ENCODE results near the gene UBE2E2.

The UBE2E2 gene

GRCh38 chr3:23455775-23456174 lies 252.6 kb downstream of the UBE2E2 start:
- Histone ChIP-seq H3K79me2 (ENCODE audit: insufficient read depth, low read length) (no peaks in the 10 kb centered on the region), H3K27me3 (ENCODE audit: insufficient read depth, low read length) (no peaks in the 10 kb centered on the region), H3K36me3 (ENCODE audit: insufficient read depth, low read length) (no peaks in the 10 kb centered on the region), H3K9me2 (ENCODE audit: low read depth, low read length) (no peaks in the 10 kb centered on the region), H2AFZ (ENCODE audit: low read length) (no peak overlapping the region), H4K20me1 (ENCODE audit: insufficient read depth, low read length) (no peaks in the 10 kb centered on the region), H3K9ac (ENCODE audit: low read length) (no peak overlapping the region), H3K4me1 (ENCODE audit: insufficient read depth, low read length, severe bottlenecking) (peaks cover 4% of the 10 kb centered on the region), H3K4me2 (ENCODE audit: low read length) (no peak overlapping the region), H3K9me3 (ENCODE audit: low read length) (no peaks in the 10 kb centered on the region), H3F3A (ENCODE audit: insufficient read depth, low read length) (no peaks in the 10 kb centered on the region), H3K4me3 (ENCODE audit: low read depth, low read length, poor library complexity, severe bottlenecking) (no peak overlapping the region), H3K27ac (ENCODE audit: low read depth, low read length, poor library complexity, severe bottlenecking) (no peak overlapping the region)
- no peak for TF ChIP-seq EZH2 (IDR thresholded peaks at IDR 0.05; ENCODE audit: borderline replicate concordance, low read length)
- TF ChIP-seq, protein P1, sequence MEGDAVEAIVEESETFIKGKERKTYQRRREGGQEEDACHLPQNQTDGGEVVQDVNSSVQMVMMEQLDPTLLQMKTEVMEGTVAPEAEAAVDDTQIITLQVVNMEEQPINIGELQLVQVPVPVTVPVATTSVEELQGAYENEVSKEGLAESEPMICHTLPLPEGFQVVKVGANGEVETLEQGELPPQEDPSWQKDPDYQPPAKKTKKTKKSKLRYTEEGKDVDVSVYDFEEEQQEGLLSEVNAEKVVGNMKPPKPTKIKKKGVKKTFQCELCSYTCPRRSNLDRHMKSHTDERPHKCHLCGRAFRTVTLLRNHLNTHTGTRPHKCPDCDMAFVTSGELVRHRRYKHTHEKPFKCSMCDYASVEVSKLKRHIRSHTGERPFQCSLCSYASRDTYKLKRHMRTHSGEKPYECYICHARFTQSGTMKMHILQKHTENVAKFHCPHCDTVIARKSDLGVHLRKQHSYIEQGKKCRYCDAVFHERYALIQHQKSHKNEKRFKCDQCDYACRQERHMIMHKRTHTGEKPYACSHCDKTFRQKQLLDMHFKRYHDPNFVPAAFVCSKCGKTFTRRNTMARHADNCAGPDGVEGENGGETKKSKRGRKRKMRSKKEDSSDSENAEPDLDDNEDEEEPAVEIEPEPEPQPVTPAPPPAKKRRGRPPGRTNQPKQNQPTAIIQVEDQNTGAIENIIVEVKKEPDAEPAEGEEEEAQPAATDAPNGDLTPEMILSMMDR (IDR thresholded peaks at IDR 0.05; ENCODE audit: low read length), result no peak

- H3K79me2 ChIP-seq (ENCODE audit: insufficient read depth, low read length), result no peaks in the 10 kb centered on the region
- H3K36me3 ChIP-seq (ENCODE audit: insufficient read depth, low read length), result no peaks in the 10 kb centered on the region
- H3K27me3 ChIP-seq (ENCODE audit: insufficient read depth, low read length), result no peaks in the 10 kb centered on the region
- no peak overlapping the region for H3K9ac ChIP-seq (ENCODE audit: low read length)
- H3F3A ChIP-seq (ENCODE audit: insufficient read depth, low read length), result no peaks in the 10 kb centered on the region
- no peaks in the 10 kb centered on the region for H3K9me2 ChIP-seq (ENCODE audit: low read depth, low read length)
- TF ChIP-seq, protein P1 (IDR thresholded peaks at IDR 0.05; ENCODE audit: low read length), result no peak
- TF ChIP-seq EZH2 (IDR thresholded peaks at IDR 0.05; ENCODE audit: borderline replicate concordance, low read length), result no peak
- H3K27ac ChIP-seq (ENCODE audit: low read depth, low read length, poor library complexity, severe bottlenecking), result no peak overlapping the region
- H3K4me2 ChIP-seq (ENCODE audit: low read length), result no peak overlapping the region
- peaks cover 4% of the 10 kb centered on the region for H3K4me1 ChIP-seq (ENCODE audit: insufficient read depth, low read length, severe bottlenecking)
- H2AFZ ChIP-seq (ENCODE audit: low read length), result no peak overlapping the region
- H4K20me1 ChIP-seq (ENCODE audit: insufficient read depth, low read length), result no peaks in the 10 kb centered on the region
- no peaks in the 10 kb centered on the region for H3K9me3 ChIP-seq (ENCODE audit: low read length)
- no peak overlapping the region for H3K4me3 ChIP-seq (ENCODE audit: low read depth, low read length, poor library complexity, severe bottlenecking)
Observed at GRCh38 chr3:23457697-23458096, 254.6 kb downstream of the UBE2E2 start.

DNA sequence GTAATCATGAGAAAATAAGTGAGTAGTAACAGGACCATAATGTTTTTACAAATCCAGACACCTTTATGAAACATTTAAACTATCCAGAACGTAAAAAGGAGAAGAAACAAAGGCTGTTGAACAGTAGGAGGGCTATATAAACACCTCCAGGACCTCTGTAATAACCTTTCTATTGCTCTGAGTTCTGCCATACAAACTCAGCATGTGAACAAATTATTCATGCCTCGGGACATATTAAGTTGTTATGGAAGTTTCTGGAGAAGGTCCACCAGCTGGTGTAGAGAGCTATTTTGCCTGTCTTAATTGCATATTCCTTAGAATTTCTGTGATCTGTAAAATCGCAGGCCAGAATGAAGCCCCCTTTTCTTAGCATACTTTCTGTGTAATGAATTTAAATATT lies 256.3 kb downstream of the UBE2E2 start:
- no peak overlapping the region for H3K4me2 ChIP-seq (ENCODE audit: low read length)
- H3K4me1 ChIP-seq (ENCODE audit: insufficient read depth, low read length, severe bottlenecking), result peaks cover 1% of the 10 kb centered on the region
- H3K36me3 ChIP-seq (ENCODE audit: insufficient read depth, low read length), result no peaks in the 10 kb centered on the region
- TF ChIP-seq, protein P1 (IDR thresholded peaks at IDR 0.05; ENCODE audit: low read length), result no peak
- no peak for TF ChIP-seq EZH2 (IDR thresholded peaks at IDR 0.05; ENCODE audit: borderline replicate concordance, low read length)
- H3K27me3 ChIP-seq (ENCODE audit: insufficient read depth, low read length), result no peaks in the 10 kb centered on the region
- H3K4me3 ChIP-seq (ENCODE audit: low read depth, low read length, poor library complexity, severe bottlenecking), result no peak overlapping the region
- H3K9ac ChIP-seq (ENCODE audit: low read length), result no peak overlapping the region
- no peaks in the 10 kb centered on the region for H4K20me1 ChIP-seq (ENCODE audit: insufficient read depth, low read length)
- no peaks in the 10 kb centered on the region for H3K79me2 ChIP-seq (ENCODE audit: insufficient read depth, low read length)
- no peaks in the 10 kb centered on the region for H3K9me3 ChIP-seq (ENCODE audit: low read length)
- H3K9me2 ChIP-seq (ENCODE audit: low read depth, low read length), result no peaks in the 10 kb centered on the region
- H3F3A ChIP-seq (ENCODE audit: insufficient read depth, low read length), result peaks cover 5% of the 10 kb centered on the region; the same call in 1 of the 2 replicates
- no peak overlapping the region for H2AFZ ChIP-seq (ENCODE audit: low read length)
- no peak overlapping the region for H3K27ac ChIP-seq (ENCODE audit: low read depth, low read length, poor library complexity, severe bottlenecking)
